H1 (cell line): ENCODE measurements around the gene GRIA4. TPM values are rescaled to one million over a fixed set of nuclear protein-coding genes. Genes with fewer than 3 reads are reported as not detected.

Source experiments
- CTCF ChIA-PET: fragments of 300-600 bp; sonication (Branson Sonifier 250); formaldehyde crosslinking; loops from one replicate; lab custom pipeline; 2021; ENCODE audit not compliant: partially characterized antibody; lab: Charles Lee
- POLR2A ChIA-PET: fragments of 300-600 bp; sonication (Branson Sonifier 250); formaldehyde crosslinking; loops from one replicate; lab custom pipeline; 2021; ENCODE audit warnings: inconsistent platforms; ENCODE audit not compliant: partially characterized antibody; lab: Charles Lee
- DNase-seq, 2 experiments: peaks; one replicate each; pipeline versions ENCODE4 v3.0.0 to v3.0.0-alpha.2; 2010 to 2022; ENCODE audit warnings: low spot score in 2 of 2, low read depth in 1 of 2, mixed read lengths in 1 of 2
- FAIRE-seq: peaks from 2 replicates; lab custom pipeline; 2011; peaks lifted over from hg19 to GRCh38; lab: Jason Lieb, UNC
- H2AFZ ChIP-seq: 2 replicates; pipeline ENCODE4 v1.8.1; 2012; ENCODE audit warnings: low read length, inconsistent platforms
- H2AK5ac ChIP-seq: 2 replicates; pipeline ENCODE4 v1.6.1; 2013; ENCODE audit warnings: low read depth, low read length
- H2BK120ac ChIP-seq: replicated peaks from 2 replicates; pipeline ENCODE3; 2013; ENCODE audit warnings: low read depth, low read length, inconsistent platforms
- H2BK12ac ChIP-seq: 2 replicates; pipeline ENCODE4 v1.6.1; 2013; ENCODE audit warnings: low read depth, low read length
- H2BK15ac ChIP-seq: 2 replicates; pipeline ENCODE4 v1.6.1; 2013; ENCODE audit warnings: low read length
- H2BK20ac ChIP-seq: 2 replicates; pipeline ENCODE4 v1.6.1; 2013; ENCODE audit warnings: low read length
- H2BK5ac ChIP-seq: 2 replicates; pipeline ENCODE4 v1.6.1; 2013; ENCODE audit warnings: low read depth, low read length
- H3K14ac ChIP-seq: 2 replicates; pipeline ENCODE4 v1.6.1; 2013; ENCODE audit warnings: inconsistent platforms; ENCODE audit not compliant: insufficient read length
- H3K18ac ChIP-seq: 2 replicates; pipeline ENCODE4 v1.6.1; 2013; ENCODE audit warnings: low read length; ENCODE audit errors: extremely low read depth
- H3K23ac ChIP-seq: 2 replicates; pipeline ENCODE4 v1.6.1; 2013; ENCODE audit warnings: inconsistent platforms; ENCODE audit not compliant: insufficient read length
- H3K23me2 ChIP-seq: 2 replicates; pipeline ENCODE4 v1.6.1; 2013; ENCODE audit warnings: low read depth, low read length
- H3K27ac ChIP-seq: 2 replicates; pipeline ENCODE4 v1.6.1; 2011; ENCODE audit warnings: low read depth, low read length, inconsistent platforms
- H3K27me3 ChIP-seq, 4 experiments: replicated peaks in 1 of 4; 1 replicate in 1 of 4; 2 replicates in 3 of 4; pipeline versions ENCODE4 v1.6.1 to v1.8.1; 2011 to 2013; ENCODE audit warnings: low read length in 3 of 4, mild to moderate bottlenecking in 3 of 4, inconsistent platforms in 2 of 4, mixed read lengths in 2 of 4, moderate library complexity in 1 of 4; ENCODE audit not compliant: control insufficient read depth in 3 of 4, insufficient read depth in 3 of 4; ENCODE audit errors: extremely low read depth in 1 of 4
- H3K36me3 ChIP-seq, 4 experiments: 2 replicates each; pipeline versions ENCODE4 v1.6.1 to v1.8.1; 2011 to 2013; ENCODE audit warnings: mild to moderate bottlenecking in 4 of 4, low read length in 3 of 4, moderate library complexity in 2 of 4, control low read depth in 1 of 4, inconsistent platforms in 1 of 4; ENCODE audit not compliant: insufficient read depth in 4 of 4, control insufficient read depth in 2 of 4
- H3K4ac ChIP-seq: replicated peaks from 2 replicates; pipeline ENCODE3; 2013; ENCODE audit warnings: low read length, low read depth, mixed read lengths, inconsistent platforms; ENCODE audit not compliant: insufficient read length
- H3K4me1 ChIP-seq, 4 experiments: replicated peaks in 1 of 4; 1 replicate in 1 of 4; 2 replicates in 3 of 4; pipeline versions ENCODE4 v1.6.1 to v1.8.1; 2011 to 2013; ENCODE audit warnings: low read length in 3 of 4, inconsistent platforms in 2 of 4, mixed read lengths in 1 of 4; ENCODE audit not compliant: insufficient read depth in 4 of 4, control insufficient read depth in 3 of 4
- H3K4me2 ChIP-seq, 2 experiments: 2 replicates each; pipeline versions ENCODE4 v1.6.1 to v1.8.1; 2011 to 2013; ENCODE audit warnings: low read depth in 2 of 2, low read length in 2 of 2, control low read depth in 1 of 2, inconsistent platforms in 1 of 2, mild to moderate bottlenecking in 1 of 2; ENCODE audit not compliant: insufficient read depth in 1 of 2
- H3K4me3 ChIP-seq, 4 experiments: fragments of 200-600, 300-600 bp in 1 of 4; sonication (generic), shearing (Covaris generic), sonication (Bioruptor Twin) in 1 of 4; 2 replicates each; pipeline versions ENCODE4 v1.5.1 to v1.8.1; 2011 to 2016; ENCODE audit warnings: low read length in 4 of 4, low read depth in 3 of 4, control low read depth in 2 of 4, inconsistent platforms in 2 of 4, mild to moderate bottlenecking in 2 of 4, mixed read lengths in 1 of 4, moderate library complexity in 1 of 4; ENCODE audit not compliant: insufficient read depth in 2 of 4; ENCODE audit errors: extremely low read depth in 1 of 4
- H3K56ac ChIP-seq: replicated peaks from 2 replicates; pipeline ENCODE3; 2013; ENCODE audit warnings: low read depth, mild to moderate bottlenecking, mixed read lengths, low read length, inconsistent platforms; ENCODE audit not compliant: insufficient read length
- H3K79me1 ChIP-seq: 2 replicates; pipeline ENCODE4 v1.6.1; 2013; ENCODE audit warnings: low read depth, low read length, control low read depth
- H3K79me2 ChIP-seq, 2 experiments: 2 replicates each; pipeline versions ENCODE4 v1.6.1 to v1.8.1; 2012 to 2013; ENCODE audit warnings: low read length in 2 of 2, mild to moderate bottlenecking in 2 of 2, inconsistent platforms in 1 of 2; ENCODE audit not compliant: insufficient read depth in 2 of 2, control insufficient read depth in 1 of 2
- H3K9ac ChIP-seq, 4 experiments: replicated peaks in 1 of 4; 1 replicate in 1 of 4; 2 replicates in 3 of 4; pipeline versions ENCODE4 v1.6.1 to v1.8.1; 2011 to 2013; ENCODE audit warnings: low read depth in 3 of 4, low read length in 3 of 4, control low read depth in 2 of 4, mild to moderate bottlenecking in 2 of 4, moderate library complexity in 2 of 4, inconsistent platforms in 1 of 4; ENCODE audit errors: extremely low read depth in 1 of 4
- H3K9me3 ChIP-seq, 2 experiments: 2 replicates each; pipeline versions ENCODE4 v1.6.1 to v1.8.1; 2012 to 2013; ENCODE audit warnings: mild to moderate bottlenecking in 2 of 2, moderate library complexity in 2 of 2, control low read depth in 1 of 2, inconsistent platforms in 1 of 2, low read depth in 1 of 2, low read length in 1 of 2, mixed read lengths in 1 of 2; ENCODE audit not compliant: insufficient read depth in 2 of 2
- H4K20me1 ChIP-seq, 2 experiments: replicated peaks in 1 of 2; 2 replicates each; pipeline versions ENCODE3 to v1.8.1; 2011 to 2013; ENCODE audit warnings: inconsistent platforms in 2 of 2, low read length in 2 of 2, mild to moderate bottlenecking in 1 of 2; ENCODE audit not compliant: insufficient read depth in 2 of 2, control insufficient read depth in 1 of 2
- H4K5ac ChIP-seq: 2 replicates; pipeline ENCODE4 v1.6.1; 2013; ENCODE audit warnings: low read length, low read depth, mixed read lengths, inconsistent platforms; ENCODE audit not compliant: insufficient read length
- H4K8ac ChIP-seq: 2 replicates; pipeline ENCODE4 v1.8.0; 2013; ENCODE audit warnings: mild to moderate bottlenecking, moderate library complexity, low read length, inconsistent platforms; ENCODE audit not compliant: insufficient read depth; ENCODE audit errors: extremely low read depth
- H4K91ac ChIP-seq: replicated peaks from 2 replicates; pipeline ENCODE3; 2013; ENCODE audit warnings: low read length, mixed read lengths, inconsistent platforms; ENCODE audit not compliant: insufficient read length
- ATF2 ChIP-seq: IDR thresholded peaks from 2 replicates; pipeline ENCODE4 v1.6.1; 2012; ENCODE audit warnings: low read length, inconsistent platforms
- BCL11A ChIP-seq, 2 experiments: IDR thresholded peaks; one replicate each; pipeline ENCODE4 v1.6.1; 2011; ENCODE audit warnings: low read depth in 2 of 2, low read length in 2 of 2, mild to moderate bottlenecking in 2 of 2
- CEBPB ChIP-seq: IDR thresholded peaks from 2 replicates; pipeline ENCODE4 v1.6.1; 2012; ENCODE audit warnings: low read depth, low read length
- CHD2 ChIP-seq: IDR thresholded peaks from 2 replicates; pipeline ENCODE4 v1.6.1; 2012; ENCODE audit warnings: low read length, improper control_type of control experiment
- E2F6 ChIP-seq: IDR thresholded peaks from 2 replicates; pipeline ENCODE4 v1.6.1; 2012; ENCODE audit warnings: inconsistent platforms
- EZH2 ChIP-seq: fragments of 200-600 bp; sonication (generic); IDR thresholded peaks from 2 replicates; pipeline ENCODE4 v1.7.1; 2012; ENCODE audit warnings: low read depth, mild to moderate bottlenecking, moderate library complexity, low read length, inconsistent platforms; ENCODE audit not compliant: severe bottlenecking
- NANOG ChIP-seq: IDR thresholded peaks from 2 replicates; pipeline ENCODE4 v1.6.1; 2011; ENCODE audit warnings: low read length, low read depth, mild to moderate bottlenecking, inconsistent platforms; ENCODE audit not compliant: insufficient read depth, poor library complexity, severe bottlenecking
- POLR2A ChIP-seq, 2 experiments: IDR thresholded peaks; 1 replicate in 1 of 2; 2 replicates in 1 of 2; pipeline ENCODE4 v1.6.1; 2011; ENCODE audit warnings: low read depth in 2 of 2, low read length in 2 of 2, mild to moderate bottlenecking in 2 of 2; ENCODE audit errors: control extremely low read depth in 1 of 2
- POU5F1 ChIP-seq: IDR thresholded peaks from 2 replicates; pipeline ENCODE4 v1.6.1; 2011; ENCODE audit warnings: low read depth, mild to moderate bottlenecking, low read length, moderate library complexity
- SP2 ChIP-seq: IDR thresholded peaks from 2 replicates; pipeline ENCODE4 v1.6.1; 2012; ENCODE audit warnings: mild to moderate bottlenecking, low read length, inconsistent platforms
- TCF12 ChIP-seq: IDR thresholded peaks from 2 replicates; pipeline ENCODE4 v1.6.1; 2011; ENCODE audit warnings: low read depth, mild to moderate bottlenecking, low read length
- WGBS, 2 experiments: shearing (Covaris generic) in 1 of 2; methylation state at CpG; one replicate each; pipeline versions ENCODE4 v1.1.6 to v1.1.7; 2013 to 2015; ENCODE audit warnings: low lambda C conversion rate in 2 of 2, mixed read lengths in 2 of 2, inconsistent platforms in 1 of 2, low coverage in 1 of 2, missing lambda C conversion rate in 1 of 2; ENCODE audit not compliant: insufficient replicate concordance in 2 of 2, insufficient coverage in 1 of 2, insufficient read length in 1 of 2; ENCODE audit errors: extremely low coverage in 1 of 2, missing lambda C conversion rate in 1 of 2; 5-methylcytosine and 5-hydroxymethylcytosine counted together
- polyA plus RNA-seq, 7 experiments: library from polyadenylated mRNA; depleted of rRNA in 3 of 7; stranded (reverse) in 5 of 7; unstranded in 2 of 7; fragments of >200 nt in 5 of 7; fragments of 200-250 nt in 2 of 7; gene quantifications; 1 replicate in 5 of 7; 2 replicates in 1 of 7; 4 replicates in 1 of 7; pipeline versions ENCODE4 v1.2.1 to v1.2.3, GENCODE V29; 2011 to 2013; ENCODE audit warnings: missing spikeins in 2 of 7, mixed read lengths in 2 of 7
- total RNA-seq: library from RNA; stranded (reverse); fragmentation: NEBNext Ultra II Directional; extraction: Animal tissue kit (Norgen Biotek cat#: 25700); gene quantifications from 2 replicates; pipeline ENCODE4 v1.2.1, GENCODE V29; 2021

GRIA4 gene
- total and polyA plus RNA-seq, 2 of the 8 experiments (the other 6 are each of a cell fraction or from before 2014, with no cell fraction given), result 12.5 to 21.8 TPM

- CTCF ChIA-PET, result interaction anchor here (1.0 kb wide), 1 partner anchor 10 kb away, joined by 3 read pairs; no protein-coding TSS in a partner anchor
- no peak overlapping the region for H3K56ac ChIP-seq
- TF ChIP-seq ATF2 (no peak), BCL11A (IDR thresholded peaks at IDR 0.05; ENCODE audit: low read depth in 2 of 2, low read length in 2 of 2) (no peak), E2F6 (no peak), CHD2 (no peak), TCF12 (no peak), NANOG (no peak), CEBPB (no peak), EZH2 (no peak), POU5F1 (no peak), POLR2A (IDR thresholded peaks at IDR 0.05; ENCODE audit: control extremely low read depth in 1 of 2, low read depth in 2 of 2, low read length in 2 of 2) (no peak), SP2 (no peak)
Measured at GRCh38 chr11:105799263-105799662, 189.4 kb downstream of the GRIA4 start.

More at GRCh38 chr11:105799263-105799662, 189.4 kb downstream of the GRIA4 start:
- no peak overlapping the region for H2BK5ac ChIP-seq
- no peak overlapping the region for H3K4me3 ChIP-seq
- H3K4me1 ChIP-seq, result 0 out of 7 replicates have a peak, but pooled peaks cover 0 to 3% (median 0%) of the 10 kb centered on the region in 4 experiments
- no peak overlapping the region for H4K5ac ChIP-seq
- no peak overlapping the region for H2AFZ ChIP-seq
- H3K79me1 ChIP-seq, result no peaks in the 10 kb centered on the region
- H2BK15ac ChIP-seq, result no peak overlapping the region
- H3K14ac ChIP-seq, result no peak overlapping the region
- no peak for DNase-seq
- no peaks in the 10 kb centered on the region for H3K23me2 ChIP-seq
- H3K4ac ChIP-seq, result no peak overlapping the region
- no peak overlapping the region for H2AK5ac ChIP-seq
- no peak overlapping the region for H3K18ac ChIP-seq
- no peak overlapping the region for H3K4me2 ChIP-seq
- no peak overlapping the region for H2BK20ac ChIP-seq
- no peak overlapping the region for H3K23ac ChIP-seq
- H4K8ac ChIP-seq, result no peak overlapping the region
- H4K20me1 ChIP-seq, result no peaks in the 10 kb centered on the region
- no peaks in the 10 kb centered on the region for H3K79me2 ChIP-seq
- H3K36me3 ChIP-seq, result no peaks in the 10 kb centered on the region
- no peaks in the 10 kb centered on the region for H3K27me3 ChIP-seq
- FAIRE-seq, result no peak
- H2BK12ac ChIP-seq, result no peak overlapping the region
- no peak overlapping the region for H3K9ac ChIP-seq
- no peak overlapping the region for H3K27ac ChIP-seq
- H4K91ac ChIP-seq, result no peak overlapping the region
- 93% methylated on average over 2 of the region's 2 CpGs; no CpG with 5 or more reads in 1 of the 2 experiments for WGBS, 2 experiments
- no peaks in the 10 kb centered on the region for H3K9me3 ChIP-seq
- H2BK120ac ChIP-seq, result no peak overlapping the region
- POLR2A ChIA-PET, result no interaction called here
